Sigmoid colon (tissue), 4 donors: ENCODE data around the gene PRPF40B.
A peak's percentile ranks its signal among the peaks of the same experiment; 100 is the strongest.

ENCODE experiments used
- POLR2A ChIP-seq, 2 donors: fragments of 450-650 bp; IDR thresholded peaks; one replicate each; pipeline ENCODE4 v1.6.1; 2016; ENCODE audit warnings: antibody characterized with exemption in 2 of 2, mild to moderate bottlenecking in 2 of 2, moderate library complexity in 2 of 2
- POLR2AphosphoS5 ChIP-seq, 4 donors: sonication (generic); formaldehyde crosslinking; IDR thresholded peaks; one replicate each; pipeline ENCODE4 v1.6.1; 2017; ENCODE audit warnings: antibody characterized with exemption in 4 of 4
- TF ChIP-seq, protein P1 (sequence below), 4 experiments: fragments of 450-650 bp in 3 of 4; fragments of 200-600 bp in 1 of 4; IDR thresholded peaks; one replicate each; pipeline ENCODE4 v1.5.1; 2016 to 2019; ENCODE audit warnings: antibody characterized with exemption in 4 of 4, mild to moderate bottlenecking in 3 of 4, moderate library complexity in 2 of 4

DNA sequence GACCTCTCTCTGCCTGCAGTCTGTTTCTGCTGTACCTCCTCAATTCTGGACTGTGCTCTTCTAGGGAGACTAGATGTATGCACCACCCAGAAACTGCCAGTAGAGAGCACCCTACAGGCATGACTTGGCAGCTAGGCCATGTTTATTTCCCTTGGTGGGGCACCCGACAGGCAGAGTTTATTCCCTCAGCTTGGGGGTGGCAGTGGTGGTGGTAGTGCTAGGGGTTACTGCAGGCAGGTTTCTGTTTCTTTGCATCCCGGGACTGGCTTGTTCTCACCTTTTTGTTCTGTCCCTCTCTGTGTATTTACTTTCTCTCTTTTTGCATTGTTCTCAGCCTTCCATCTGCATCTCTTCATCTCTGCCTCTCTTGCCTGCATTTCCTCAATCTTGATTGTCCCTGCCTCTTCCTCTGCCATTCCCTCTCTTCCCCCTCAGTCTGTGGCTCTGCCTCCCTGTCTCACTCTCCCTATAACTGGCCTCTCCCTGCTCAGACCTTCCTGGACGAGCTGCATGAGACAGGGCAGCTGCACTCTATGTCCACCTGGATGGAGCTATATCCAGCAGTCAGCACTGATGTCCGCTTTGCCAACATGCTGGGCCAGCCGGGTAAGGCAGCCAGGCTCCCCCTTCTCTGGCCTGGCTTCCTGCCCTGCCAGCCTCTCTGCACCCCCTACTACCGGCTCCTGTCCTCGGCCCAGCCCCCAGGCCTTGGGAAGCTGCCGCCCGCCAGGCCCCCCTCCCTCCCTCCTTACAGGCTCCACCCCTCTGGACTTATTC lies 13.8 kb downstream of the PRPF40B start:
- TF ChIP-seq, protein P1, sequence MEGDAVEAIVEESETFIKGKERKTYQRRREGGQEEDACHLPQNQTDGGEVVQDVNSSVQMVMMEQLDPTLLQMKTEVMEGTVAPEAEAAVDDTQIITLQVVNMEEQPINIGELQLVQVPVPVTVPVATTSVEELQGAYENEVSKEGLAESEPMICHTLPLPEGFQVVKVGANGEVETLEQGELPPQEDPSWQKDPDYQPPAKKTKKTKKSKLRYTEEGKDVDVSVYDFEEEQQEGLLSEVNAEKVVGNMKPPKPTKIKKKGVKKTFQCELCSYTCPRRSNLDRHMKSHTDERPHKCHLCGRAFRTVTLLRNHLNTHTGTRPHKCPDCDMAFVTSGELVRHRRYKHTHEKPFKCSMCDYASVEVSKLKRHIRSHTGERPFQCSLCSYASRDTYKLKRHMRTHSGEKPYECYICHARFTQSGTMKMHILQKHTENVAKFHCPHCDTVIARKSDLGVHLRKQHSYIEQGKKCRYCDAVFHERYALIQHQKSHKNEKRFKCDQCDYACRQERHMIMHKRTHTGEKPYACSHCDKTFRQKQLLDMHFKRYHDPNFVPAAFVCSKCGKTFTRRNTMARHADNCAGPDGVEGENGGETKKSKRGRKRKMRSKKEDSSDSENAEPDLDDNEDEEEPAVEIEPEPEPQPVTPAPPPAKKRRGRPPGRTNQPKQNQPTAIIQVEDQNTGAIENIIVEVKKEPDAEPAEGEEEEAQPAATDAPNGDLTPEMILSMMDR (IDR thresholded peaks at IDR 0.05): peak; percentile 68 to 82 (median 69)
- peak in 3 of 4 donors; percentile 5 to 36 (median 34) for TF ChIP-seq POLR2AphosphoS5 (IDR thresholded peaks at IDR 0.05)
- no peak for TF ChIP-seq POLR2A (IDR thresholded peaks at IDR 0.05)
